Hypothalamus (tissue), 51 donors: ENCODE results near the gene NCOA1.

Experiments
- DNase-seq, 51 donors: peaks; one replicate each; lab custom pipeline; 2025; lab: John Stamatoyannopoulos, UW

The NCOA1 gene

DNA sequence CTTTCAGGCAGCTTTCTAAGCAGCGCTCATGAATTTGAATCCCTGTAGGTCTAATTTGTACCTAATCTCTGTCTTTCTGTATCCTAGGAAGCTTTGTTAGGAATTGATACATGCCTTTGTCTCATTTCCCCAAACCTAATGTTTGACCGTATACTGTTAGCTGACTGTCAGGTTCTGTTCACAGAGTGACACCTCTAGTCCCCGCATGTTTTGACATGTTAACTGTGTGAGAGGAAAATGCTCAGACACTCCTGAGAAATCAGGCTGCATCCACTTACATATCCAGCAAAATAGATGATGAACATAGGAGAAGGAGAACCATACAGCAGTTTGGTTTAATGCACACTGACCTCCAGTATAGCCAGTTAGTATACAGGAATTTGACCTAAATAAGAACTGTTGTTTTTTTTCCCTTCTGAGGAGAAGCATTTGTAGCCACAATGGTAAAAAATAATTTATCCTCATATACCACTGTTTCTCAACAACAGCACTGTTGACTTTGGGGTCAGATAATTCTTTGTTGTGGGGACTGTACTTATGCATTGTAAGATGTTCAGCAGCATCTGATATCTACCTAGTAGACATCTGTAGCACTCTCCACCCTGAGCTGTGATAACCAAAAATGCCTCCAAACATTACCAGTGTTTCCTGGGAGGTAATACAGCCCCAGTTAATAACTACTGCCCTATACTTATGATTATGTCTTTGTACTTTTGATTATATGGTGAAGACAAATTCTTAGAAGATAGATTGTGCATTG lies 130.9 kb downstream of the NCOA1 start:
- no peak for DNase-seq

DNA sequence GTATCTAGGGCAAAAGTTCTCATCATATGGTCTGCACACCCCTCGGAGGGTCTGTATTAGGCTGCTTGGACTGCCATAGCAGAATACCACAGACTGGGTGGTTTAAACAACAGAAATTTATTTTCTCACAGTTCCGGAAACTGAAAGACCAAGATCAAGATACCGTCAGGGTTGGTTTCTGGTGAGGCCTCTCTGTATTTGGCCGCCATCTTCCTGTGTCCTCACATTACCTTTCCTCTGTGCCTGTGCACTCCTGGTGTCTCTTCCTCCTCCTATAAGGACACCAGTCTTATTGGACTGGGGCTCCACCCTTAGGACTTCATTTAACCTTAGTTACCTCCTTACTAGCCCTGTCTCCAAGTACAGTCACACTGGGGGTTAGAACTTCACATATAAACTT lies 132.5 kb downstream of the NCOA1 start:
- no peak for DNase-seq

DNA sequence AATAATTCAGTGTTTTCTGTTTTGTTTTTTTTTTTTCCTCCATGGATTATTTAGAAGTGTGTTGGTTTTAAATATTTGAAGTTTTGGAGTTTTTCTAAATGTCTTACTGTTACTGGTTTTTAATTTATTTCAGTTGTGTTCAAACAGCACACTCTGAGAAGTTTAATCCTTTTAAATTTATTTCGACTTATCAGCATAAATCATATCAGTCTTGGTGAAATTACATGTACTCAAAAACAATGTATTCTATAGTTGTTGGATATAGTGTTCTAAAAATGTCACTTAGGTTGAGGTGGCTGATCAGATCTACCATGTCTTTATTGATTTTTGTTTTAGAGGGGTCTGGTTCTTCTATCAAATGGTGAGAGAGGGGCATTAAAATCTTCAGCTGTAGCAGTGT lies 134.7 kb downstream of the NCOA1 start:
- DNase-seq: no peak

GRCh38 chr2:24626131-24626530 lies 135.1 kb downstream of the NCOA1 start:
- no peak for DNase-seq

- no peak for DNase-seq
Observed at GRCh38 chr2:24628746-24629145, 137.7 kb downstream of the NCOA1 start.

GRCh38 chr2:24632172-24632571 lies 141.1 kb downstream of the NCOA1 start:
- DNase-seq: no peak

DNA sequence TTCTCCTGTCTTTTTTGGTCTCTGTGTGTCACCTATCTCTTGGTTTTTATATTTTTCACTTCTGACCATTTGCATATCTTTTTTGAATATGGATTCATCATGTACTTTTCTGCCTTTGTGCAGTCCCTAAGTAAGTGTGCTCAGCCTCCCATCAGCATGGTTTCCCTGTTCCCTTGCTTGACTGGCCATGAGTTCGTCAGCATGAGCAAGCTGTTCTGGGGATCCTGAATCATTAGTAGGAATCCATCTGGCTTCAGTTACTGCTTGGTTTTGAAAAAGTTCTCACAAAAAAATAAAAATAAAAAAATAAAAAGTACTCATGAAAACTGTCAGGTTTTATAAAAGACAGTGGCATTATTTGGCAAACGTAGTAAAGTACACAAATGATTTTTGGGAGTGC lies 144.1 kb downstream of the NCOA1 start:
- DNase-seq: peak in 1 of 51 donors; percentile 17

GRCh38 chr2:24638568-24638967 lies 147.5 kb downstream of the NCOA1 start:
- no peak for DNase-seq

GRCh38 chr2:24642351-24642750 lies 151.3 kb downstream of the NCOA1 start:
- no peak for DNase-seq

- no peak for DNase-seq
Observed at GRCh38 chr2:24643051-24643450, 152.0 kb downstream of the NCOA1 start.

- DNase-seq: no peak
Observed at GRCh38 chr2:24644032-24644431, 153.0 kb downstream of the NCOA1 start.

DNA sequence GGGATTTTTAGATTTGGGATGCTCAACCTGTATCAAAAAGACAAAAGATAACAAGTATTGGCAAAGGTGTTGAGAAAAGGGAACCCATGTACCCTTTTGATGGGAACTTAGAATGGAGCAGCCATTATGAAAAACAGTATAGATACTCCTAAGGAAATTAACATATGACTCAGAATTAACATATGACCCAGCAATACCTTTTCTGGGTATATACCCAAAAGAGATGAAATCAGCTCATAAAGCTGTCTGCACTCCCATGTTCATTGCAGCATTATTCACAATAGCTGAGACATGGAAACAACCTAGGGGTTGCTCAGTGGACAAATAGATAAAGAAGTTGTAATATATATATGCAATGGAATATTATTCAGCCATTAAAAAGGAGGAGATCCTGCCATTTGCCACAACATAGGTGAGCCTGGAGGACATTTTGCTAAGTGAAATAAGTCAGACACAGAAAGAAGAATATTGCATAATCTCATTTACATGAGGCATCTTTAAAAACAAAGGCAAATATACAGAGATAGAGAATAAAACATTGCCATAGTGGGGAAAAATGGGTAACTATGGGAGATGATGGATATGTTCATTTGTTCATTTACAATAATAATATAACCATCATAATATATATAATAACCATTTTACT lies 160.1 kb downstream of the NCOA1 start:
- DNase-seq: no peak

DNA sequence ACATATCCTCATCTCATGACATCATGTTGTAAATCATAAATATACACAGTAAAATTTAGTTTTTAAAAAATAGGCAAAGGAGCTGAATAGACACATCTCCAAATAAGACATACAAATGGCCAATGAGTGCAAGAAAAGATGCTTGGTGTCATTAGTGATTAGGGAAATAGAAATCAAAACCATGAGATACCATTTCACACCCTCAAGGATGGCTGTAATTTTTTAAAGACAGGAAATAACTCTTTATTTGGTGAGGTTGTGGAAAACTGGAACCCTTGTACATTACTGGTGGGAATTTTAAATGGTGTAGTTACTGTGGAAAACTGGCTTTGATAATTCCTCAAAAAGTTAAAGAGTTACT lies 160.6 kb downstream of the NCOA1 start:
- DNase-seq: no peak

- no peak for DNase-seq
Observed at GRCh38 chr2:24652265-24653182, 161.5 kb downstream of the NCOA1 start.

GRCh38 chr2:24657818-24658217 lies 166.8 kb downstream of the NCOA1 start:
- DNase-seq: no peak

GRCh38 chr2:24658531-24659202 lies 167.6 kb downstream of the NCOA1 start:
- DNase-seq: no peak

- no peak for DNase-seq
Observed at GRCh38 chr2:24659862-24660261, 168.8 kb downstream of the NCOA1 start.

GRCh38 chr2:24667542-24667941 lies 176.5 kb downstream of the NCOA1 start:
- DNase-seq: no peak

DNA sequence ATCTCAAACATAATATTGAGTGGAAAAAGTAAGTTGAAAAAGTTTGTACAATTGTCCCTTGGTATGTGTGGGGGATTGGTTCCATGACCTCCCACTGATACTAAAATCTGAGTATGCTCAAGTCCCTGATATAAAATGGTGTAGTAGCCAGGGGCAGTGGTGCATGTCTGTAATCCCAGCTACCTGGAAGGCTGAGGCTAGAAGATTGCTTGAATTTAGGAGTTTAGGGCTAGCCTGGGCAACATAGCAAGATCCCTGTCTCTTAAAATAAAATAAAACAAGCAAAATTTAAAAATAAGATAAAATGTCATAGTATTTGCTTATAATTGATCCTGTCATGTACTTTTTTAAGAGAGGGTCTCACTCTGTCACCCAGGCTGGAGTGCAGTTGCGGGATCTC lies 180.2 kb downstream of the NCOA1 start:
- DNase-seq: no peak

- no peak for DNase-seq
Observed at GRCh38 chr2:24672589-24672988, 181.5 kb downstream of the NCOA1 start.

GRCh38 chr2:24675338-24675737 lies 184.3 kb downstream of the NCOA1 start:
- DNase-seq: no peak
